ENCODE measurements around the gene AGXT2. TPM values are rescaled to one million over a fixed set of nuclear protein-coding genes. Genes with fewer than 3 reads are reported as not detected.

Gene AGXT2
- total and polyA plus RNA-seq, 9 of the 15 experiments (the other 6 are each of a cell fraction or from before 2014, with no cell fraction given), result not detected

GRCh38 chr5:35026941-35027340 is 20.8 kb downstream of the AGXT2 start:
- no peak overlapping the region for H3K4me2 ChIP-seq (ENCODE audit: insufficient read depth, low read length)
- H3K9me3 ChIP-seq (replicated peaks; ENCODE audit: control insufficient read depth, insufficient read depth, low read depth, low read length), result no peaks in the 10 kb centered on the region
- CTCF ChIA-PET (ENCODE audit: low intra/inter-chr PET ratio), result no interaction called here
- no peak overlapping the region for H3K4me3 ChIP-seq
- no peak overlapping the region for H3K9ac ChIP-seq (ENCODE audit: insufficient read depth in 1 of 2, low read depth in 2 of 2, low read length in 2 of 2)
- H3K9me1 ChIP-seq (ENCODE audit: control insufficient read depth, insufficient read depth, low read length), result no peaks in the 10 kb centered on the region
- intact Hi-C loops (cut with micrococcal nuclease) (no loop called here), in situ Hi-C loops (cut with MboI) (no loop called here)
- POLR2A ChIA-PET, result no interaction called here
- BruUV-seq (replicated peaks), result no TSS peak
- no peaks in the 10 kb centered on the region for H4K20me1 ChIP-seq (replicated peaks; ENCODE audit: control insufficient read depth, insufficient read depth, low read length)
- FAIRE-seq, result no peak
- H3K4me1 ChIP-seq (replicated peaks in 1 of 2; ENCODE audit: control insufficient read depth in 2 of 2, insufficient read depth in 2 of 2, low read length in 2 of 2), result no peaks in the 10 kb centered on the region
- no peaks in the 10 kb centered on the region for H3K79me2 ChIP-seq (ENCODE audit: control insufficient read depth, insufficient read depth, low read length)
- no peak overlapping the region for H2AFZ ChIP-seq (ENCODE audit: low read depth, low read length)
- H3K27ac ChIP-seq (ENCODE audit: extremely low read depth, low read depth, low read length), result no peak overlapping the region
- no peaks in the 10 kb centered on the region for H3K36me3 ChIP-seq (ENCODE audit: control insufficient read depth, insufficient read depth, low read length)
- no peak for ATAC-seq
- TF ChIP-seq ZNF77 (CRISPR knock-in tag; IDR thresholded peaks at IDR 0.05) (no peak), KDM5B (IDR thresholded peaks at IDR 0.05; ENCODE audit: insufficient replicate concordance, low read depth, low read length) (no peak), MYC (IDR thresholded peaks at IDR 0.05; ENCODE audit: low read depth, low read length) (no peak), MYC (CRISPR knock-in tag; IDR thresholded peaks at IDR 0.05; ENCODE audit: borderline replicate concordance, low read depth) (no peak), NCOA2 (IDR thresholded peaks at IDR 0.05; ENCODE audit: partially characterized antibody in 2 of 2) (no peak), NRF1 (conservative IDR thresholded peaks at IDR 0.05 in 1 of 2, IDR thresholded peaks at IDR 0.05 in 1 of 2) (no peak), SMARCE1 (IDR thresholded peaks at IDR 0.05) (no peak), ILF3 (IDR thresholded peaks at IDR 0.05; ENCODE audit: borderline replicate concordance) (no peak), HES1 (IDR thresholded peaks at IDR 0.05; ENCODE audit: low read depth) (no peak), ETV1 (tag; conservative IDR thresholded peaks at IDR 0.05; ENCODE audit: low read depth) (no peak), TARDBP (IDR thresholded peaks at IDR 0.05) (no peak), ATF4 (CRISPR knock-in tag; IDR thresholded peaks at IDR 0.05) (no peak), PURB (CRISPR knock-in tag; IDR thresholded peaks at IDR 0.05; ENCODE audit: low read depth) (no peak), ZMIZ1 (IDR thresholded peaks at IDR 0.05; ENCODE audit: low read depth in 2 of 2, low read length in 2 of 2) (no peak)
- 0% methylated on average over 5 of the region's 5 CpGs for WGBS (ENCODE audit: insufficient coverage, low coverage, missing lambda C conversion rate)
- no peak for DNase-seq (ENCODE audit: extremely low read depth in 1 of 4, low spot score in 3 of 4)
- peaks cover 7 to 11% of the 10 kb centered on the region in 2 experiments; a peak in 4 of 5 replicates for H3K27me3 ChIP-seq (ENCODE audit: control insufficient read depth in 2 of 2, insufficient read depth in 2 of 2, low read length in 2 of 2)

All from K562 (cell line).